Stimulated activated CD8-positive, alpha-beta memory T cell treated with anti-CD3 and anti-CD28 coated beads, Interleukin-15, amount 100 ng/mL, for 48 hours (primary cell): ENCODE data around the gene VASH2.
"Not testable (repeated sequence)": the region's sequence is repeated elsewhere in the genome, so short reads cannot be mapped to it uniquely, and the experiment has no call there.

Experiments
- DNase-seq, 2 donors: peaks; one replicate each; pipeline ENCODE4 v3.0.0-alpha.2; 2020; ENCODE audit warnings: low read depth in 2 of 2

VASH2 gene

GRCh38 chr1:212957546-212957945 lies 7.2 kb downstream of the VASH2 start:
- DNase-seq, result no peak

GRCh38 chr1:212958175-212958574 lies 7.8 kb downstream of the VASH2 start:
- DNase-seq, result no peak

GRCh38 chr1:212959266-212960220 lies 9.2 kb downstream of the VASH2 start:
- DNase-seq, result no peak

- no peak for DNase-seq
Measured at GRCh38 chr1:212960932-212961331, 10.6 kb downstream of the VASH2 start.

GRCh38 chr1:212962509-212962908 lies 12.2 kb downstream of the VASH2 start:
- no peak for DNase-seq

GRCh38 chr1:212964102-212964501 lies 13.8 kb downstream of the VASH2 start:
- DNase-seq, result no peak

GRCh38 chr1:212964993-212965392 lies 14.7 kb downstream of the VASH2 start:
- not testable (repeated sequence) for DNase-seq

GRCh38 chr1:212966616-212967015 lies 16.3 kb downstream of the VASH2 start:
- DNase-seq, result no peak

- no peak for DNase-seq
Measured at GRCh38 chr1:212967801-212968200, 17.5 kb downstream of the VASH2 start.

GRCh38 chr1:212968368-212968863 lies 18.1 kb downstream of the VASH2 start:
- DNase-seq, result no peak

- no peak for DNase-seq
Measured at GRCh38 chr1:212970085-212970484, 19.7 kb downstream of the VASH2 start.

GRCh38 chr1:212971312-212971711 lies 21.0 kb downstream of the VASH2 start:
- no peak for DNase-seq

- DNase-seq, result no peak
Measured at GRCh38 chr1:212973426-212973825, 23.1 kb downstream of the VASH2 start.

GRCh38 chr1:212973899-212974298 lies 23.6 kb downstream of the VASH2 start:
- DNase-seq, result no peak

GRCh38 chr1:212974711-212975110 lies 24.4 kb downstream of the VASH2 start:
- DNase-seq, result no peak

- no peak for DNase-seq
Measured at GRCh38 chr1:212975111-212975918, 25.0 kb downstream of the VASH2 start.

- no peak for DNase-seq
Measured at GRCh38 chr1:212976586-212976985, 26.2 kb downstream of the VASH2 start.

GRCh38 chr1:212977781-212978645 lies 27.7 kb downstream of the VASH2 start:
- no peak for DNase-seq

GRCh38 chr1:212979340-212980122 lies 29.2 kb downstream of the VASH2 start:
- peak; percentile 8 to 27 for DNase-seq

- DNase-seq, result no peak
Measured at GRCh38 chr1:212980123-212980785, 29.9 kb downstream of the VASH2 start.
